ENCODE data around the gene LIPC.
A peak's percentile ranks its signal among the peaks of the same experiment; 100 is the strongest.

Gene LIPC

DNA sequence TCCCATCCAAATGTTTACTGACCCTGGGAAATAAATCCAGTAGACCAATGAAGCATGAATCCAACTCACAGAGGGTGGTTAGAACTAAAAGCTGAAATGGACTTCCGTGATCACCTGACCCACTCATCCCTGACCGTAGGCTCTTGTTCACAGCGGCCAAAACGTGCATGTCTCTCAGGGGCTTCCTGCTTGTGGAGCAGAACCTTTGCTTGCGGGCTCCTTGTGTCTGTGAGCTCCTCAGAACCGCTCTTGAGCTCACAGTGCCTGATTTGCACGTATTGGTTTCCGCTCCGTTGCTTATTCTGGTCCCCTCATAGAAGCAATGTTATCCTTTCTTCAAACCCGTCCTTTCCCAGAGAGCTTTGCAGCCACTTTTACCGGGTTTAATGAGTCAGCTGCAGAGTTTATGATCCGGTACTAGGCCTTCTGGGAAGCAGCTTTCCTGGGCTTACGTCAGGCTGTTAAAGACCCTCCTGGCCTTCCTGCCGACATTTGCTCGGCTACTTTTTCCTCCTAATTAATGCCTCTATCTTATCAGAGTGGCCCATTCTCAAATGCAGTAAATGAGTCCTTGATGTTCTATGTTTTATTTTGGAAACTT, 35.4 kb downstream of the LIPC start:
- Histone ChIP-seq H3K4me1 (ENCODE audit: insufficient read depth, low read length) (peaks cover 8% of the 10 kb centered on the region), H3K4me3 (ENCODE audit: low read length) (no peak overlapping the region), H3K9me3 (ENCODE audit: low read length) (no peaks in the 10 kb centered on the region), H2AFZ (ENCODE audit: low read depth, low read length) (no peak overlapping the region), H3K36me3 (ENCODE audit: insufficient read depth, low read length) (no peaks in the 10 kb centered on the region), H3K27me3 (ENCODE audit: insufficient read depth, low read length) (no peaks in the 10 kb centered on the region)

DNA sequence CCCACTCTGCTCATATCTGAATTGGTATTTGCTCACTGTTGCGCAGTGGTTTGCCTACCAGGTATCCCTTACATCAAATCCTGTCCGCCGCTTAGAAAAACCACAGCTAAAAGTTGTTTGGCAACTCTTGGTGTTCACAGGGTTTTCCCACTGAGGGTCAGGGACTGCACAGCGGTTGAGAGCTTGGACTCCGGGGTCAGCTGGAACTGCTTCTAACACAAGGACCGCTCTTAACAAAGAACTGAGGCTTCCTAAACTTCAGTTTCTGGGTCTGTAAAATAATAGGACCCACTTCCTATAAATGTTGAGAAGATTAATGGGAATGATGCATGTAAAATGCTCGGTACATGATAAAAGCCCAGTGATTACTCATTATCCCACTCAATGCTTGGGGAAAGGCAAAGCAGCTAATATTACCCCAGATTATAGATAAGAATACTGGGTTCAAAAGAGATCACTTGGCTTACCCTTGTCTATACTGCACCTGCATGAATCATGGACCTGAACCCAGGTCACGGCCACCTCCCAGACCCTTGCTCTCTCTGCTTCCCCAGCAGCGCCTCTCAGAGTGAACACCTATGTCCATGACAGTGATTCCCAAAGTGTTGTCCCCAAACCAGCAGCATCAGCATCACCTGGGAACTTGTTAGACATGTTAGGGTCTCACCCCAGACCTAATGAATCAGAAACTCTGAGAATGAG, 36.1 kb downstream of the LIPC start:
- Histone ChIP-seq H3K27me3 (ENCODE audit: insufficient read depth, low read length) (no peaks in the 10 kb centered on the region), H2AFZ (ENCODE audit: low read depth, low read length) (no peak overlapping the region), H3K4me3 (ENCODE audit: low read length) (no peak overlapping the region), H3K9me3 (ENCODE audit: low read length) (no peaks in the 10 kb centered on the region), H3K4me1 (ENCODE audit: insufficient read depth, low read length) (peaks cover 10% of the 10 kb centered on the region), H3K36me3 (ENCODE audit: insufficient read depth, low read length) (no peaks in the 10 kb centered on the region)

DNA sequence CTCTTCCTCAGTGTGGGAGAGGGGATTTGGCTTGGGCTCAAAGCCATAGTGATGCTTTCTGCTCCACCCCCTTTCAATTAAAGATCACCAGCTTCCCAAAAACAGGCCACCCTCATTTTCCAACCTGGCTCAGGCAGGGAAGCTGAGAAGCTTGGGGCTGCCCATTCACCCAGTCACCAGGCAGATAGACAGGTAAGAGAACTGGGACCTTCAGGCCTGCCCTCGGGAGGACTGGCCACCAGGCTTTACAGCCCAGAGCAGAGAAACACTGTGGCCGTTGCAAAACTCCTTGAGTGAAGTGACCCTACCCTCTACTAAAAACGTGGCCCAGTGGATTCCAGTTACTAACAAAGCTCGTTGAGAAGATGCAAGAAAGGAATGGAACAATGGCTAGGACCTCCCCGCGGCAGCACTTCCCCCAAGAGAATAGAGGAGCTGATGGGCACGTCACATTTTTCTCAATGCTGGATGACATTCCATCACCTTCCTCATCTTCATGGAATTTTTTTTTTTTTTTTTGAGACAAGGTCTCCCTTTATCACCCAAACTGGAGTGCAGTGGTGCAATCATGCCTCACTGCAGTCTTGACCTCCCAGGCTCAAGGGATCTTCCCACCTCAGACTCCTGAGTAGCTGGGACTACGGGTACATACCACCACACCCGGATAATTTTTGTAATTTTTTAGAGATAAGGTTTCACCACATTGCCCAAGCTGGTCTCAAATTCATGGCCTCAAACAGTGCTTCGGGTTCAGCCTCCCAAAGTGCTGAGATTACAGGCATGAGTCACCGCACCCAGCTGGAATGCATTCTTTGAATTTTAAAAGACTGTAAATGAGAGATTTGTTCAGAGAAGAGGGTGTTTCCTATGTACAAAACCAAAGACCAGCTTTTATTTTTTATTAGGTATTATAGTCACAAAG, 37.9 kb downstream of the LIPC start:
- H3K4me1 ChIP-seq (ENCODE audit: insufficient read depth, low read length) = peaks cover 15% of the 10 kb centered on the region

GRCh38 chr15:58471348-58471747, 39.6 kb downstream of the LIPC start:
- no peaks in the 10 kb centered on the region for H3K36me3 ChIP-seq (ENCODE audit: insufficient read depth, low read length)
- H3K27me3 ChIP-seq (ENCODE audit: insufficient read depth, low read length) = no peaks in the 10 kb centered on the region
- H3K9me3 ChIP-seq (ENCODE audit: low read length) = no peaks in the 10 kb centered on the region
- H2AFZ ChIP-seq (ENCODE audit: low read depth, low read length) = no peak overlapping the region
- no peak overlapping the region for H3K4me3 ChIP-seq (ENCODE audit: low read length)
- peaks cover 25% of the 10 kb centered on the region for H3K4me1 ChIP-seq (ENCODE audit: insufficient read depth, low read length)

More for the DNA sequence above, 37.9 kb downstream of the LIPC start:
- Histone ChIP-seq H3K27me3 (ENCODE audit: insufficient read depth, low read length) (no peaks in the 10 kb centered on the region), H2AFZ (ENCODE audit: low read depth, low read length) (no peak overlapping the region), H3K36me3 (ENCODE audit: insufficient read depth, low read length) (no peaks in the 10 kb centered on the region), H3K9me3 (ENCODE audit: low read length) (no peaks in the 10 kb centered on the region), H3K4me3 (ENCODE audit: low read length) (no peak overlapping the region)

DNA sequence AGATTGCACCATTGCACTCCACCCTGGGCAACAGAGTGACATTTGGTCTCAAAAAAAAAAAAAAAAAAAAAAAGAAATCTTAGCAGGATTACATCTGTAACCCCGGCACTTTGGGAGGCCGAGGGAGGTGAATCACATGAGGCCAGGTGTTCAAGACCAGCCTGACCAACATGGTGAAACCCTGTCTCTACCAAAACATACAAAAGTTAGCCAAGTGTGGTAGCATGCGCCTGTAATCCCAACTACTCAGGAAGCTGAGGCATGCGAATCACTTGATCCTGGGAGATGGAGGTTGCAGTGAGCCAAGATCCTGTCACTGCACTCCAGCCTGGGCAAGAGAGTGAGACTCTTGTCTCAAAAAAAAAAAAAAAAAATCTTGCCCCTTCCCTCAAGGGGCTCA, 40.4 kb downstream of the LIPC start:
- no peak overlapping the region for H3K4me3 ChIP-seq (ENCODE audit: low read length)
- no peaks in the 10 kb centered on the region for H3K27me3 ChIP-seq (ENCODE audit: insufficient read depth, low read length)
- no peaks in the 10 kb centered on the region for H3K9me3 ChIP-seq (ENCODE audit: low read length)
- H3K36me3 ChIP-seq (ENCODE audit: insufficient read depth, low read length) = no peaks in the 10 kb centered on the region
- H2AFZ ChIP-seq (ENCODE audit: low read depth, low read length) = no peak overlapping the region
- peaks cover 31% of the 10 kb centered on the region for H3K4me1 ChIP-seq (ENCODE audit: insufficient read depth, low read length)

DNA sequence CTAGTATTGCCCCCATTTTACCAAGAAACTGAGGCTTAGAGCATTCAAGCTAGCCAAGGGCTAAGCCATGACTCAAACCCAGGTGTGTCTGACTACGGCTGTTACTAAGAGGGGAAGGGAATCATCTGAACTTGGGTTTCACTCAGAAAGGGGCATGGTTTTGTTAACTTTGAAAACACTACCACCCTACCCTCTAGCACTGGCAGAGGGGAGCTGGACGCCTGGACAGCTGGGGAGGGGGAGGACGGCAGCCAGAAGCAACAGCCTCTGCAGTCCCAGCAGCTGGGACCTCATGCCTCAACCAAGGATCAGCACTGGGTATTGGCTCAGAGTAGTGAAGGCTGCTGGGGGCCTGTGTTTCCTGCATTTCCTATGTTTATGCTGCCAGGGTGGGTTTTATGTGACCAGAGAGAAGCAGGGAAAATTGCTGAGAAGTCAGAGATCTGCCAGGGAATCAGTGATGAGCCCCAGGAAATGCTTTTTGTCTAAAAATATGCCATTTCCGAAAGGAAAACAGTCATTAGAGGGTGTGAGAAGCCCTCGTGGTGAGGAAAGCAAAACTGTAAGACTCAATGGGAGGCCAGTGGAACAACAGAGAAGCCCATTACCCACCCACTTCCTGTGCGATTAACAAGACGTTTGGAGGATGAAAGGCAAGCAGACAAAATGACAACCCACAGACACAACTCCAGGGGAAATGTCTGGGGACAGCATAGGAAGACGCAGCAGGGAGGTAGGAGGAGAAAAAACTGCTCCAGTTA, 41.2 kb downstream of the LIPC start:
- Histone ChIP-seq H3K4me1 (ENCODE audit: insufficient read depth, low read length) (peaks cover 36% of the 10 kb centered on the region), H3K27me3 (ENCODE audit: insufficient read depth, low read length) (no peaks in the 10 kb centered on the region), H2AFZ (ENCODE audit: low read depth, low read length) (no peak overlapping the region), H3K36me3 (ENCODE audit: insufficient read depth, low read length) (no peaks in the 10 kb centered on the region), H3K9me3 (ENCODE audit: low read length) (no peaks in the 10 kb centered on the region), H3K4me3 (ENCODE audit: low read length) (no peak overlapping the region)

DNA sequence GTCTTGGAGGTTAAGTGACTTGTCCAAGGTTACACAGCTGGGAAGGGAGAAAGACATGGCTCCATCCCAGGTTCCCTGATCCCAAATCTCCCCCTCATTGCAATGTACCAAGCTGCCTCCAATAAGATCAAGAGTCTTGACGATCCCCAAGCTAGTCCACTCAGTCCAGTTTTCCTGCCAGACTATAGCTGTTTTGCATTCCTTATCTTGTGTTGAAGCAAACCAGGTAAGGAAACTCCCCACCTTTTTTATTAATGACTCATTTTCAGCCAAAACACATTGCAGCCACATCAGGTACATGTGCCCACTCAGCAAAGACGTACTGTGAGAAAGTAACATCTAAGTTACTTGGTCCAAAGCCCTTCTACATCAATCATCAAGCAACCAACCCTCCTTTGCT, 41.9 kb downstream of the LIPC start:
- Histone ChIP-seq H3K4me3 (ENCODE audit: low read length) (no peak overlapping the region), H3K9me3 (ENCODE audit: low read length) (no peaks in the 10 kb centered on the region), H3K4me1 (ENCODE audit: insufficient read depth, low read length) (peaks cover 36% of the 10 kb centered on the region)

GRCh38 chr15:58474741-58475323, 43.0 kb downstream of the LIPC start:
- Histone ChIP-seq H3K9me3 (ENCODE audit: low read length) (no peaks in the 10 kb centered on the region), H3K36me3 (ENCODE audit: insufficient read depth, low read length) (no peaks in the 10 kb centered on the region), H2AFZ (ENCODE audit: low read depth, low read length) (no peak overlapping the region), H3K27me3 (ENCODE audit: insufficient read depth, low read length) (no peaks in the 10 kb centered on the region), H3K4me1 (ENCODE audit: insufficient read depth, low read length) (peaks cover 31% of the 10 kb centered on the region), H3K4me3 (ENCODE audit: low read length) (no peak overlapping the region)

More for the DNA sequence above, 41.9 kb downstream of the LIPC start:
- H3K36me3 ChIP-seq (ENCODE audit: insufficient read depth, low read length) = no peaks in the 10 kb centered on the region
- no peak overlapping the region for H2AFZ ChIP-seq (ENCODE audit: low read depth, low read length)
- H3K27me3 ChIP-seq (ENCODE audit: insufficient read depth, low read length) = no peaks in the 10 kb centered on the region

DNA sequence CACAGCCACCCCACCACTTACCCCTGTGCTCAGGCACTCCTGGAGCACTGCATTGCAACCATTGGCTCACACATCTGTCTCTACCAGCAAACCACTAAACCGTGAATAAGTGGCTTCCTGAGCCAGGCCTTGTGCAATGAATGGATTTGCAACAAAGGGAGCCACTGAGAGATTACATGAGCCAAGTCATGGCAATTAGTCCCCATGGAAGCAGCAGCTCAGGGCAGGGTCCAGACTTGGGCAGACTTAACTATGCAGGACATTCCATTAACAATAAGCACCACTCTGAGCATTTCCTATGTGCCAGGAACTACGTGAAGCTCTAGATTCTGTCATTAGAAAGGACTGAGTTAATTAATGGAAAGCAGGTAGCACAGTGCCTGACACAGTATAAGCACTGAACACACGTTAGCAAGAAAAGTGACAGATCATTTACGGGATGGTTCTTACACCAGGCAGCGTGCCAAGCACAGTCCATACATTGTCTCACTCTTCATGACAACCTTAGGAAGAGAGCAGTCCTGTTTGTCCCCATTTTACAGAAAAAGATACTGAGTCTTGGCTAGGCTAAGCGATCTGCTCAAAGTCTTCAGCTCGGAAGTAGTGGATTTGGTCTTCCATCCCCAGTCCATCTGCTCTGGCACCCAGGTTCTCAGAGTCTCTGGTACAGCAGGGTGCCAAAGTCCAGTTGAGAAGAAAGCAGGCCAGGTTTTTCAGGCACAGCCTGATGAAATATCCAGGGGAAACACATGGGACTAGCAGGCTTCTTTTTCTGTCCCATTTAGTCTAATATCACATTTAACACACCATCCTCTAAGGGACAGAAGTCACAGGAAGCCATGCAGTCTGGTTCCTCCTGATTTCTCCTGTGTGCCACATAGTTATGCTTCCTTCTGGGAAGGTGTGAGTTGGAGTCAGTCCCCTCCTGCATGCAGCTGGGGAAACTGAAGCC, 44.1 kb downstream of the LIPC start:
- no peak overlapping the region for H2AFZ ChIP-seq (ENCODE audit: low read depth, low read length)

GRCh38 chr15:58476525-58477162, 44.9 kb downstream of the LIPC start:
- Histone ChIP-seq H3K4me3 (ENCODE audit: low read length) (no peak overlapping the region), H2AFZ (ENCODE audit: low read depth, low read length) (peak overlapping the region; percentile 11), H3K4me1 (ENCODE audit: insufficient read depth, low read length) (peaks cover 28% of the 10 kb centered on the region), H3K36me3 (ENCODE audit: insufficient read depth, low read length) (no peaks in the 10 kb centered on the region), H3K27me3 (ENCODE audit: insufficient read depth, low read length) (no peaks in the 10 kb centered on the region), H3K9me3 (ENCODE audit: low read length) (no peaks in the 10 kb centered on the region)

More for the DNA sequence above, 44.1 kb downstream of the LIPC start:
- H3K36me3 ChIP-seq (ENCODE audit: insufficient read depth, low read length) = no peaks in the 10 kb centered on the region
- H3K9me3 ChIP-seq (ENCODE audit: low read length) = no peaks in the 10 kb centered on the region
- peaks cover 28% of the 10 kb centered on the region for H3K4me1 ChIP-seq (ENCODE audit: insufficient read depth, low read length)
- H3K4me3 ChIP-seq (ENCODE audit: low read length) = no peak overlapping the region
- H3K27me3 ChIP-seq (ENCODE audit: insufficient read depth, low read length) = no peaks in the 10 kb centered on the region

- H3K36me3 ChIP-seq (ENCODE audit: insufficient read depth, low read length) = no peaks in the 10 kb centered on the region
- peak overlapping the region; percentile 11 for H2AFZ ChIP-seq (ENCODE audit: low read depth, low read length)
- H3K27me3 ChIP-seq (ENCODE audit: insufficient read depth, low read length) = no peaks in the 10 kb centered on the region
- peaks cover 28% of the 10 kb centered on the region for H3K4me1 ChIP-seq (ENCODE audit: insufficient read depth, low read length)
- H3K9me3 ChIP-seq (ENCODE audit: low read length) = no peaks in the 10 kb centered on the region
- no peak overlapping the region for H3K4me3 ChIP-seq (ENCODE audit: low read length)
Measured at GRCh38 chr15:58477170-58477569, 45.4 kb downstream of the LIPC start.

All from neuron (in vitro differentiated cells).